SKM-1 treated with dmso at 0.1 percent for 144 hours (cell line): ENCODE measurements around the gene SLC25A47.
A peak's percentile ranks its signal among the peaks of the same experiment; 100 is the strongest.
"Not testable (repeated sequence)": the region's sequence is repeated elsewhere in the genome, so short reads cannot be mapped to it uniquely, and the experiment has no call there.

ENCODE experiments used
- DNase-seq: peaks from one replicate; lab custom pipeline; 2025; ENCODE audit not compliant: unreplicated experiment; lab: John Stamatoyannopoulos, UW

SLC25A47 gene

DNA sequence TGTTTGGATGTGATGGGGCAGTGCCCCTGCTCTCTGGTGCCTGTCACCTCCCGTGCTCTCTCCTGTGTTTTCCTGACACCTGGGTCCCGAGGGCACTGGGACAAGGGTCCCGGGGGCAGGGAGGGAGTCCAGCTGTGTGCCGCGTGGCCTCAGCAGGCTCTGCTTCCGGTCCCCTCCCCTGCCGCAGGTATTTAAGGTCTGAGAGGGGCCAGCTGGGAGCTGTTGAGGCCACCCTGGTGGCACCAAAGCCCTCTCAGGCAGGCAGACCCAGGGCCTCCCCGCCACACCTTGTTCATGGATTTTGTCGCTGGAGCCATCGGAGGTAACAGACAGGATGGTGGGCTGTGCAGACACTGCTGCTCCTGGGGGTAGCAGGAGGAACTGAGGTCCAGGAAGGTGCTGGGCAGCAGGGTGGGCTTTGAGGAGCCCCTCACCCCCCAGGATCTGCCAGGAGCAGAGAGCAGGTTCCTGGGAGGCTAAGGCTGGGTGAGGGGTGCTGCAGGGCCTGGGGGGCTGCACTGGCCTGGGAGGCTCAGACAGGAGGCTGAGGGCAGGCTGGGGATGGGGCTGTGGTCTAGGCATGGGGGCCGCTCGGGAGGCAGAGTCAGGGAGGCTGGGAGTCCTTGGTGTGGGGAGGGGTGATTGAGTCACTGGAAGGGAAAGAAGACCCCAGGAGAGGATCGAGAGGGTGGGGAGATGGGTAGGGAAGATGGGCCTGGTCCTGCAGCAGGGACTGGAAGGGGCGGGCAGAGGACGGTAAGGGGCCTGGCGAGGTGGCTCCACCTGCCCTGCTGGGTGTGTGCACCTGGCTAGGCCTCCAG, at the start of gene SLC25A47:
SLC25A47 (plus strand) TSS at position 219 of the 821 bp plus-strand sequence; CDS start at position 295, 76 bp downstream.
- no peak for DNase-seq

DNA sequence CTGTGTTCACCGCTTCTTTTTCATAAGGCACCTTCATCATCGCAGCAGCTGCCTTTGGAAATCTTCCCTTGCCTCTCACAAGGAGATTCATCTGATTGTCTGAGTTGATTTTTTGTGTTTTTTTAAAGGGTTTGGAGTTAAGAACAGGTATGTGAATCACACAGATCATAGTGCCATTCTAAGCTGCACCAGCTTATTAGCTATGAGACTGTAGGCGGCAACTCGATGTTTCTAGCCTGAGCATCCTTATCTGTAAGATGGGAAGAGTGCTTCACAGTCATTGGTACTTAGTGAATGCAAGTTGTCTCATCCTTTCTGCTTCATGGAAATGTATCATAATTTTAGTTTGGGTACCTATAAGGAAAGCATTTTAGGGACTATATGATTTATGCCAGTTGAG, 48.9 kb upstream of the SLC25A47 start:
- no peak for DNase-seq

GRCh38 chr14:100275214-100275613, 47.9 kb upstream of the SLC25A47 start:
- no peak for DNase-seq

- DNase-seq = no peak
Observed at GRCh38 chr14:100278702-100279101, 44.4 kb upstream of the SLC25A47 start.

DNA sequence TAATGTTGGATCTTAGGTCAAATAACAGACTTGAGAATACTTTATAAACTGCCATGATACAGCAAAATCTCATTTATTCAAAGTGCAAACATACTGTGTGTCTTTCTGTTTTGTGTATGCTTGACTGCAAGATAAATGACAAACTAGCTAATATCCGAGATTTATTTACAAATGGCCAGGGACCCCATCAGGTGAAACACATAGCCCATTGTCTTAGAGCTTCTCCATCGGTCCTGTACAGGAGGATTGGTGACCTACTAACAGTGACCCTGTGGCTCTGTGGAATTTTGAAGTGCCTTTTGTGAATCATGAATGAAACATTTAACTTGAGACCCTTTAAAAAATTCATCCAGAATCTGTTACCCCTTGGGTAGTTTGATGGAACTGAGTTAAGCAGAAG, 44.0 kb upstream of the SLC25A47 start:
- no peak for DNase-seq

- DNase-seq = no peak
Observed at GRCh38 chr14:100279563-100279962, 43.6 kb upstream of the SLC25A47 start.

DNA sequence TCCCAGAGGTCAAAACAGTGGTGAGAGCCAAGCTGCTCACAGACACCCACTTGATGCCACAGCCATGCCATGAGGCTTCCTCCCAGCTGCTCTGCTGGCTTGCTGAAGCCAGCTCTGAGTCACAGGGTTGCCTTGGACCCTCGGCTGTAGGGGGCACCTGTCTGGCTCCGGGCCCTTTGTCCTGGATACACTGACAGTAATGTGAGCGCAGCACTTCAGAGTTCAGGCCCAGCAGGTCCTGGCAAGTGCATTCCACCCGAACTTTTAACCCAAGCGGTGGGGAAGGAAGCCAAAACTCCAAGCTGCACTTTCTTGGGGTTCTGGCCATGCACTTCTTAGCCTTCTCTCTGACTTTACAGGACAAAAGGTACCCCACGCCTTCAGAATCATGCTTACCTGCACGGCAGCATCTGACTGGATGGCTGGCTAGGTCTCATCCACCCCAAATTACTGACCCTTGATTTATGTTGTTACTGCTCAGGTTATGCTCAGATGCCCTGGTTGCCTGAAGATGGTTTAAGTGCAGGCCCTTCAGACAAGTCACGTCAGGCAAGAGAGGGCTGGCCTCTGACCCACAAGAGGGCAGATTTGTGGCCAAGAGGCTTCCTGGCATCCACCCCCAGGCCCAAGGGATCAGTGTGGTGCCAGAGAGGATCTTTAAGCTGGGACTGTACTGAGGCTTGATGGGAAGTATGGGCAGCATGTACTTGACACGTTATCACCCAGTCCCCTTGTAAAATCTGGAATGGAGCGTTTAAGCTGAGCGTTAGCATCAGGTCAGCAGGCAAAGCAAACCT, 41.7 kb upstream of the SLC25A47 start:
- no peak for DNase-seq

DNA sequence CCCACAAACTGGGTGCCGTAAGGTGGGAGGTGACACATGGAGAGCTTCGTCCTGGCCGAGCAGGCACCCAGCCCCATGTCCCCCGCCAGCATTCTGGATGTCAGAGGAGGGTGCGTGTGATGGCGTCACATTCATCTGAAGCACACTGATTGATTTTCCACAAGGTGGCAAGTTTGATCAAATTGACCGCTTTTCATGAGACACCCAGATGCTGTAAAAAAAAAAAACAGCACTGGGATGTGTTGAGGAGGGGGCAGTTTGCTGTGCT, 41.1 kb upstream of the SLC25A47 start:
- DNase-seq = no peak

DNA sequence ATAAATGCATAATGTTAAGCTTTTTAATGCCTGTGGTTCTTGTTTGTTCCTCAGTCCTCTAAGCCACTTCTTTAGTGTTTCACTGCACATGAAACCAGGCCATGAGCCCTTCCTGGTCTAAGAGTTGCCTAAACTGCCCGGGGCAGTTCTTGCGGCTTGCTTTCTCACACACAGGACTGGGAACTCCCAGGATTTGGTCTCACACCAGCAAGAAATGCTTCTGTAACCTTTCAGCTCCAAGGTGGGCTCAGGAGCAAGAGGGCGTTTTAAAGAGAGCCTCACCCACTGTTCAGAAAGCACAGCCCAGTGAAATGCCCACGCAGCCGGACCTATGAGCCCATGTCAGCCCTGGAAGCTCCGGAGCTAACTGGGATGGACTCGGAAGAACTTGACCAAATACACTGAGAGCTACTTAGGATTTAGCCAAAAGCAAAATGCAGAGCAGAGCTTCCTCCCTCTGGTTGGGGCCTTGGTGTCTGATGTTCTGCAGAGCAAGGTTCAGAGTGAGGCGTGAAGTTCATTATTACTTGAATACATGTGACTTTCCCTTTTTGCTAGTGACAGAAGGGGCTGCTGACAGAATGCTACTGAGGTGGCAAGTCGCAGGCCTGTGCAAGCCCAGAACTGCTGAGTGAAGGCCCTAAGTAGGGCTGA, 40.2 kb upstream of the SLC25A47 start:
- no peak for DNase-seq

DNA sequence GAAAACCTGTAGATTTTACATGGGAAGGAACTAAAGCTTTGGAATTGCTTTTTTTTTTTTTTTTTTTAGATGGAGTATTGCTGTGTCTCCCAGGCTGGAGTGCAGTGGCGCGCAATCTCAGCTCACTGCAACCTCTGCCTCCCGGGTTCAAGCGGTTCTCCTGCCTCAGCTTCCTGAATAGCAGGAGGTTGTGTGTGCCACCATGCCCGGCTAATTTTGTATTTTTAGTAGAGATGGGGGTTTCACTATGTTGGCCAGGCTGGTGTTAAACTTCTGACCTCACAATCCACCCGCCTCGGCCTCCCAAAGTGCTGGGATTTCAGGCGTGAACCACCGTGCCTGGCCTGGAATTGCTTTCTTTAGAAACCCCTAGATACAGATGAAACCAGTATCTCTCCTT, 39.7 kb upstream of the SLC25A47 start:
- DNase-seq = not testable (repeated sequence)

DNA sequence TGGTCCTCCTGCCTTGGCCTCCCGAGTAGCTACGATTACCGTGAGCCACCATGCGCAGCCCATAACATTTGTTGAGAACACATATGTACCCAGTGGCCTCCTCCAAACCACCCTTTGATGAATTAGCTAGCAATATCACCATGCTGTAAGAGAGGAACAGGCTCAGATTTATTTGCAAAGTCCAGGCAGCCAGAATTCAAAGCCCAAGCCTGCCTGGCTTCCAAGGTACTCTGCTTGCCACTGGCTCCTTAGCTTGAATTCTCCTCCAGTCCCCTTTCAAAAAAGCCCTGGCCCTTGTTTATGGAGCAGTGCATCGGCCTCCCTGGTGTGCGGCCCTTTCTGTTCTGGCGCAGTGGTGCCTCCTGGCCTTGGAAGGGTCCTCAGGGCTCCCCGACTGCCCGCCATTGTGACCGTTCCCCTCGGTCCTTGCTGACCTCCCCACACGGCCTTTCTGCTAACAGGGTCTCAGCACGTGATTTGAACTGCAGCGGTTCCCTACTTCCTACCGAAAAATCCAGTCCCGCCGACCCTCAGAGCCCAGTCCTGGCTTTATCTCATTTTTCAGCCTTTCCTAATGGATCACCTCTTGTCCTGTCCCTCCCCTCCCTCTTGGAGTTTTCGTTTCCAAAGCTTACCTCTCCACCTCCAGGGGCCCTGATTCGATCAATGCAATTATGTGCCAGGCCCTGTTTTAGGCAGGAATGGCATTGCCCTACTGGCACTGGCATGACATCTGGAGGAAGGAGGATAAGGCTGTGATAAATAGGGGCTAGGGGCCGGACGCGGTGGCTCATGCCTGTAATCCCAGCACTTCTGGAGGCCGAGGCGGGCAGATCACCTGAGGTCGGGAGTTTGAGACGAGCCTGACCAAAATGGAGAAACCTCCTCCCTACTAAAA, 38.9 kb upstream of the SLC25A47 start:
- DNase-seq = no peak

DNA sequence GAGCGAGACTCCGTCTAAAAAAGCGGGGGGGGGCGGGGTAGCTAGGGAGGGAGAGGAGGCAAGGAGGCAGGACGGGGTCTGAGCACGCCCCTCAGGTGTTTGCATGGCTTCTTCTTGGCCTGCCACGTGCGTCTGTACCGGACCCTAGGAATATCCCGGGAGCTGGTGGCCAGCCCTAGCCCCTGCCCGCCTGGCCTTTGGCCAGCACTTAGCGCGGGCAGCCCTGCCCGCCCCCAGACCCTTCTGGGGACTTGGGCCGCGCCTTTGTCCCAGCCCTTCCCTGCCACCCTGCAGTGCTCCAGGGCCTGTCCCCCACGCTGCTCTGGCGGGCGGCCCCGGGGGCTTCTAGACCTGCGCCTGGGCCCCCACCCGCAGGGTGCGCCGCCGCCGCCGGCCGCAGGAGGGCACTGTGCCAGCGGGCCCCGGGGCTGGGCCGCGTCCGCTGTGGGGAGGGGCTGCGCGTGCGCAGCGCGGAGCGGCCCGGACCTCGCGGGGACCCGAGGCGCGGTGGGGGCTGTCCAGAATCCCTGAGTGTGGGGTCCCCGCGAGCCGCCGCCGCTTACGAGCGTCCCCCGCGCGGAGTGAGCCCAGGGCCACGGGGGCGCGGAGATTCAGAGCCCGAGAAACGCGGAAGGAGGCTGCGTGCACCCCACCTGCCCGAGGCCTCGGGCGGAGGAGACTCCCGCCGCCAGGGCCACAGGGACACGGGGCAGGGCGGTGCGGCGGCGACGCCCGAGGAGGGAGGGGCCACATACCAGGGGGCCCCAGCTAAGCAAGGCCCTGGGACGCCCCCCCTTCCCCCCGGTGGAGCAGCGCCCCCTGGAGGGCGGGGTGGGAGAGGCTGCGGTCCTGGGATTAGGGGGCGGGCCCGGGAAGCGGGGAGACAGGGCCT, 37.9 kb upstream of the SLC25A47 start:
- peak; percentile 10 for DNase-seq

DNA sequence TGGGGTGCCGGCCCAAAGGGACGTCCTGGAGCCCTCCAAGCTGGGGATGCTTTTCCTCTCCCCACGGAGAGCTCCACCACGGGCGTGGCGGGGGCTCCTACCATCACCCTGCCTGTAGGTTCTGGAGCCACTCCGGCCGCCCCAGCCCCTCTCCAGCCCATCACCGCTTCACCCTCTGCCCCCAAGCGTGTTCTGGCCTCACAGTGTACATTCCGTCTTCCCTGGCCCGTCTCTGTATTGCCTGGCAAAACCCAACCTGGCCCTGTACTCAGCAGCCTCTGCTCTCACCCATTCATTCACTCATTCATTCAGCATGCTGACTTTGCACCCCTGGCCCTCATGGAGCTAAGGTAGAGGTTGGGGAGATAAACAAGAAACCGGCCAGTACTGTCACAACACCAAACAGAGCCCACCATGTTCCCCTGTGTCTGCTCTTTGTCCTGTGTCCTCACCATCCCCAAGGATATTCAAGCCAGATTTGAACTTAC, 37.2 kb upstream of the SLC25A47 start:
- DNase-seq = no peak

- DNase-seq = no peak
Observed at GRCh38 chr14:100286484-100287191, 36.5 kb upstream of the SLC25A47 start.

GRCh38 chr14:100287202-100287997, 35.7 kb upstream of the SLC25A47 start:
- DNase-seq = no peak

- not testable (repeated sequence) for DNase-seq
Observed at GRCh38 chr14:100287998-100288295, 35.2 kb upstream of the SLC25A47 start.

DNA sequence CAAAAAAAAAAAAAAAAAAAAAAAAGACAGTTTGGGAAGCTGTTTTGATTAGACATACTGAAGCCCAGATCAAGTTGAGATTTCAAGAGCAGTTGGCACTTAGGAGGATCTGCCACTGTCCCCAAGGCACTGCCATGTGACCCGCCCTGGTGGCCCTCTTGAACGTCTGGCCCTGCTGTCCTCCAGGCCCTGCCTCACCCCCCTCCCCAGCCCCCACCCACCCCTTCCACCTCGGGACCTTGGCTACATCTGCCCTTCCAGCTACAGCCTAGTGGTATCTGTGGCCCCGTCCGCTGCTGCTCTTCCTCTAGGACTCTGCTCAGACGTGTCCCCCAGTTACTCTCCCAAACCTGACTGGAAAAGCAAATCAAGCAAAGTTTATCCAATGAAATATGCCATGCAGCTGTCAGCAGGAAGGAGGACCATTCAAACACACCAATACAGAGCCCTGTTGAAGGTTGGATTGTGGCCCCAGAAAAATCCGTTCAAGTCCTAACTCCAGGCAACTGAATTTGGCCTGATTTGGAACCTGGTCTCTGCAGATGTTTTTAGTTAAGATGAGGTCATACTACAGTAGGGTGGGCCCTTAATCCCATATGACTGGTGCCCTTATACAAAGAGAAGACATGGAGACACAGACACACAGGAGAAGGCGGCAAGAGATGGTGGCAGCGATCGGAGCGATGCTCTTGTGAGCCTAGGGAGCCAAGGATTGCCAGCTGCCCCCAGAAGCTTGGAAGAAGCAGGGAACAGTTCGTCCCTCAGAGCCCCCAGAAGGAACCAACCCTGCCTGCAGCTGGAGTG, 34.6 kb upstream of the SLC25A47 start:
- no peak for DNase-seq
